Activated naive CD4-positive, alpha-beta T cell treated with anti-CD3 and anti-CD28 coated beads, Interleukin-2, amount 10 ng/mL, durations not matched to agents 7 days and 5 days (primary cell): ENCODE data around the gene SLC5A3.
A peak's percentile ranks its signal among the peaks of the same experiment; 100 is the strongest.

ENCODE experiments used
- CTCF ChIA-PET: fragments of 350-600 bp; sonication (Branson Sonifier 250); formaldehyde crosslinking; loops from one replicate; lab custom pipeline; 2021; ENCODE audit warnings: antibody characterized with exemption; lab: Charles Lee
- DNase-seq: peaks from one replicate; pipeline ENCODE4 v3.0.0-alpha.2; 2020
- H3K27ac Mint-ChIP-seq: one replicate; pipeline ENCODE4 v1.8.0; 2021; ENCODE audit warnings: mild to moderate bottlenecking, moderate library complexity, mixed read lengths
- H3K27me3 Mint-ChIP-seq: one replicate; pipeline ENCODE4 v1.8.0; 2021; ENCODE audit warnings: mild to moderate bottlenecking, mixed read lengths
- H3K36me3 Mint-ChIP-seq: one replicate; pipeline ENCODE4 v1.8.0; 2021; ENCODE audit warnings: mixed read lengths
- H3K4me1 Mint-ChIP-seq: one replicate; pipeline ENCODE4 v1.8.0; 2021; ENCODE audit warnings: mixed read lengths
- H3K4me3 Mint-ChIP-seq: one replicate; pipeline ENCODE4 v1.8.0; 2021; ENCODE audit warnings: mild to moderate bottlenecking, moderate library complexity, mixed read lengths
- H3K9me3 Mint-ChIP-seq: one replicate; pipeline ENCODE4 v1.8.0; 2021; ENCODE audit warnings: mixed read lengths

The SLC5A3 gene

DNA sequence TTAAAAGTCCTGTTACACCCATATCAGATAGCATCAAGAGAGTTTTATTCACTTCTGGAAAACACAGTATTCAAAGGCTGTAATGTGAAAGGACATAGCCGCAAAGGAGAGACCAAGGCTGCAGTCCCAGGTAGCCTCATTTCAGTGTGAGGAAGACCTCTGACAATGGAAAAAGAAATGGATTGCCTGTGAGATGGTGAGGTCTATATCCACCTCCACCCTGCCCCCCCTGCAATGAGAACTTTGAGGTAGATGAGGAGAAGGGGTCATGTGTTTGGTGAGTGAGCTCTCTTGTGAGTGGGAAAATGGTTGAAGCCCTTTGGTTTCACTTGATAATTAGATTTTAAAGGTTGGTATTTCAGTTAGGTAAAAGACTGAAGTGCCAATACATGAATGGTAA, 3.5 kb downstream of the SLC5A3 start:
- Mint-ChIP-seq H3K27me3 (peaks cover 3% of the 10 kb centered on the region), H3K4me1 (peaks cover 78% of the 10 kb centered on the region), H3K36me3 (peaks cover 64% of the 10 kb centered on the region), H3K9me3 (no peaks in the 10 kb centered on the region), H3K27ac (no peak overlapping the region), H3K4me3 (peak overlapping the region; percentile 20)
- DNase-seq, result no peak
- CTCF ChIA-PET, result interaction anchor here (1.2 to 5.4 kb wide), 3 partner anchors 128 to 271 kb away, joined by 3 to 27 read pairs (median 5); no protein-coding TSS in a partner anchor

DNA sequence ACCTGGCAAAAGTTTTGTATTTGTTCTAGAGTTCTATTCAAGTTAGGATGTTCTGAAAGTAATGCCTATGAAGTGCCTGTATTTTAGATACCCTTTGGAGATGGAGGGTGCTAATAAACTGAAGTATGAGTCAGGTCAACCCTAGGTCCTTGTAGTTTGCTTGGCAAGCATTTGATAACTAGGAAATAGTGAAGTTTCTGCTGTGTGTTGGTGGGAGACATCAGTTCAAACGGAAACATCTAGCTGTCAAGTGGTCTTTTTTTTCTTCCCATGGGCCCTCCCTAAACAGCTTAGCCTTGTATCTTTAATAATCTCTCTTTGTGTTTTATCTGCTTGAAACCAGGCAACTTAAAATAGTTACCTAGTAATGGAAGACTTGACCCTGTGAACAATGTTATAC, 4.5 kb downstream of the SLC5A3 start:
- Mint-ChIP-seq H3K4me1 (peaks cover 83% of the 10 kb centered on the region), H3K27ac (no peak overlapping the region), H3K4me3 (peak overlapping the region; percentile 9), H3K36me3 (peaks cover 72% of the 10 kb centered on the region), H3K9me3 (no peaks in the 10 kb centered on the region), H3K27me3 (peaks cover 3% of the 10 kb centered on the region)
- DNase-seq, result no peak
- CTCF ChIA-PET, result interaction anchor here (1.2 to 5.4 kb wide), 3 partner anchors 129 to 270 kb away, joined by 3 to 27 read pairs (median 5); no protein-coding TSS in a partner anchor

DNA sequence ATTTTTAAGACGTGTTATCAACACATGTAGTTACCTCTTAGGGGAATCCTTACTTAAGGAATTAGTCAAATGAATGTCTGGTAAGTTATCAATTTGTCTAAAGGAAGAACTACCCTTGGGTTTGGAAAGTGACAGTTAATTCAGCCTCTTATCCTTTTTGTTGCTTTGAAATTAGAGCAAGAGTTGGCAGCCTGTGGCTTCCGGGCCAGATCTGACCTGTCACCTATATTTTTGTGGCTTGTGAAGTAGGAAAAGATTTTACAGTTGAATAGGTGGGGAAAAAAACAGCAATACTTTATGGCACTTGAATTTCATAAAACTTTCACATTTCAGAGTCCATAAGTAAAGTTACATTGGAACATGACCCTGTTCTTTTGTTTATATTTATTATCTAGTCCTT, 5.5 kb downstream of the SLC5A3 start:
- Mint-ChIP-seq H3K9me3 (no peaks in the 10 kb centered on the region), H3K36me3 (peaks cover 80% of the 10 kb centered on the region), H3K27ac (peak overlapping the region; percentile 77), H3K4me1 (peaks cover 93% of the 10 kb centered on the region), H3K27me3 (peaks cover 3% of the 10 kb centered on the region), H3K4me3 (peak overlapping the region; percentile 21)
- CTCF ChIA-PET, result interaction anchor here (5.4 kb wide), 1 partner anchor 130 kb away, joined by 27 read pairs; no protein-coding TSS in a partner anchor
- DNase-seq, result peak; percentile 58

- Mint-ChIP-seq H3K4me3 (no peak overlapping the region), H3K4me1 (peaks cover 88% of the 10 kb centered on the region), H3K36me3 (peaks cover 73% of the 10 kb centered on the region), H3K27ac (no peak overlapping the region), H3K27me3 (no peaks in the 10 kb centered on the region), H3K9me3 (no peaks in the 10 kb centered on the region)
- no peak for DNase-seq
- CTCF ChIA-PET, result interaction anchor here (0.9 to 5.4 kb wide), 4 partner anchors 12 to 132 kb away, joined by 3 to 27 read pairs (median 4); no protein-coding TSS in a partner anchor
Observed at GRCh38 chr21:34080710-34081109, 7.3 kb downstream of the SLC5A3 start.

DNA sequence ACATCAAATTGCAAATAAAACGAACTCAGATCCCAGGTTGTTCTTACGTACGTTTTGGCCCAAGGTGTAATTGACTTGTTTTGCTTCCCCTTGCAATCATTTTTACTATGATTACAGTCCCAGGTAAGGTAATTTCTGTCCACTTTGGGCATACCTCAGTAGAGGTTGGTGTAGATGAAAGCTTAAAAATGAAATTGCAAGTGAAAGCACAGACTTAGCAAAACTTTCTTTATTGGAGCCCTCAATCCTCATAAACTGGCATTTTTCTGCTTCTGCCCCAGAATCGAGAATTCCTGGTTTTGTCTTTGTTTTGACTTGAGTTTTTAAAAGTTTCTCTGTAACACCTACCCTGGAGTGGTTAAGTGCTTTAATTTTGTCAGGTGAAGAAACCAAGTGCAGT, 9.4 kb downstream of the SLC5A3 start:
- H3K27me3 Mint-ChIP-seq, result no peaks in the 10 kb centered on the region
- H3K27ac Mint-ChIP-seq, result peak overlapping the region; percentile 7
- no peaks in the 10 kb centered on the region for H3K9me3 Mint-ChIP-seq
- CTCF ChIA-PET, result no interaction called here
- H3K36me3 Mint-ChIP-seq, result peaks cover 60% of the 10 kb centered on the region
- peaks cover 68% of the 10 kb centered on the region for H3K4me1 Mint-ChIP-seq
- no peak overlapping the region for H3K4me3 Mint-ChIP-seq
- no peak for DNase-seq

GRCh38 chr21:34083357-34083756, 10.0 kb downstream of the SLC5A3 start:
- Mint-ChIP-seq H3K4me1 (peaks cover 62% of the 10 kb centered on the region), H3K9me3 (no peaks in the 10 kb centered on the region), H3K4me3 (no peak overlapping the region), H3K27me3 (no peaks in the 10 kb centered on the region), H3K36me3 (peaks cover 57% of the 10 kb centered on the region), H3K27ac (peak overlapping the region; percentile 33)
- no peak for DNase-seq
- CTCF ChIA-PET, result interaction anchor here (0.5 to 1.1 kb wide), 3 partner anchors 18 to 290 kb away, joined by 3 to 4 read pairs (median 3); no protein-coding TSS in a partner anchor

- H3K4me3 Mint-ChIP-seq, result no peak overlapping the region
- no peak for DNase-seq
- CTCF ChIA-PET, result interaction anchor here (0.6 kb wide), 1 partner anchor 149 kb away, joined by 3 read pairs; no protein-coding TSS in a partner anchor
- no peaks in the 10 kb centered on the region for H3K9me3 Mint-ChIP-seq
- H3K27me3 Mint-ChIP-seq, result no peaks in the 10 kb centered on the region
- peaks cover 58% of the 10 kb centered on the region for H3K4me1 Mint-ChIP-seq
- H3K36me3 Mint-ChIP-seq, result peaks cover 56% of the 10 kb centered on the region
- no peak overlapping the region for H3K27ac Mint-ChIP-seq
Observed at GRCh38 chr21:34085129-34085528, 11.8 kb downstream of the SLC5A3 start.

DNA sequence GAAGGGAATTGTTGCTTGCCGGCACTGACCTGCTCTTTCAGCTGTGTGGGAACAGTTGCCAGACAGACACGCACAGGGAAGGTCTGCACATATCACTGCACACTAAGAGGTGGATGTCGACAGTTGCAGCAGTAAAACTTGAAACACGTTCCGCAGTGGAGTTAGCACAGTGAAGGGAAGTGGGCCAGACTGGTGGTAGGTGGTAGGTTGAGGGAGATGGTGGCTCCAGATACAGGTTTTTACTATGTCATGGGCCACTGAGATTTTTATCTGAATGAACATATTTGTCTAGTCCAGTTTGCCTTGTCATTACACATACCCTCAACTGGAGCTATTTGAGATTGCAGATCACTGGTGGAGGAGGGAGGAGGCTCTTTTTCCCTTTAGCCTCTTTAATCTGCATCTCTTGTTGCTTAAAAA, 13.5 kb downstream of the SLC5A3 start:
- CTCF ChIA-PET, result interaction anchor here (0.6 to 3.2 kb wide), 2 partner anchors 122 to 164 kb away, joined by 4 to 11 read pairs; no protein-coding TSS in a partner anchor
- Mint-ChIP-seq H3K4me3 (no peak overlapping the region), H3K4me1 (peaks cover 58% of the 10 kb centered on the region), H3K27ac (no peak overlapping the region), H3K27me3 (no peaks in the 10 kb centered on the region), H3K36me3 (peaks cover 41% of the 10 kb centered on the region), H3K9me3 (no peaks in the 10 kb centered on the region)
- DNase-seq, result no peak

DNA sequence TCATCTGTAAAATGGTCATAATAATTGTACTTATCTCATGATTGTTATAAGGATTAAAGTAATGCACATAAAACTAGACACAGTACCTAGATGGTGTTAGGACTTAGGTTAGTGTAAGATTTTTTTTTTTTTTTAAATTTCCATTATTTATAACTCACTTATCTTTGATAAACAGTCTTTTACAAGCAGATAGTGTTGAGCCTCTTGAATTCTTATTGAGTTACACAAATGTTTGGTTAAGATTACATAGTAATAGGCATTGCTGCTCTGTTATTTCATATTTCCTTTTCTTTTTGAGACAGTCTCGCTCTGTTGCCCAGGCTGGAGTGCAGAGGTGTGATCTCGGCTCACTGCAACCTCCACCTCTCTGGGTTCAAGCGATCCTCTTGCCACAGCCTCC, 15.4 kb downstream of the SLC5A3 start:
- H3K4me1 Mint-ChIP-seq, result peaks cover 51% of the 10 kb centered on the region
- no peaks in the 10 kb centered on the region for H3K9me3 Mint-ChIP-seq
- peaks cover 31% of the 10 kb centered on the region for H3K36me3 Mint-ChIP-seq
- no peak for DNase-seq
- no peak overlapping the region for H3K27ac Mint-ChIP-seq
- CTCF ChIA-PET, result interaction anchor here (3.2 kb wide), 1 partner anchor 165 kb away, joined by 11 read pairs; no protein-coding TSS in a partner anchor
- no peak overlapping the region for H3K4me3 Mint-ChIP-seq
- no peaks in the 10 kb centered on the region for H3K27me3 Mint-ChIP-seq

- peaks cover 42% of the 10 kb centered on the region for H3K36me3 Mint-ChIP-seq
- no peak for DNase-seq
- no peak overlapping the region for H3K27ac Mint-ChIP-seq
- H3K4me1 Mint-ChIP-seq, result peaks cover 44% of the 10 kb centered on the region
- CTCF ChIA-PET, result interaction anchor here (0.6 to 3.8 kb wide), 13 partner anchors 9 to 242 kb away, joined by 3 to 19 read pairs (median 3); partner anchors contain the start of genes MRPS6 and SLC5A3
- H3K9me3 Mint-ChIP-seq, result no peaks in the 10 kb centered on the region
- H3K4me3 Mint-ChIP-seq, result no peak overlapping the region
- no peaks in the 10 kb centered on the region for H3K27me3 Mint-ChIP-seq
Observed at GRCh38 chr21:34091032-34091431, 17.7 kb downstream of the SLC5A3 start.

DNA sequence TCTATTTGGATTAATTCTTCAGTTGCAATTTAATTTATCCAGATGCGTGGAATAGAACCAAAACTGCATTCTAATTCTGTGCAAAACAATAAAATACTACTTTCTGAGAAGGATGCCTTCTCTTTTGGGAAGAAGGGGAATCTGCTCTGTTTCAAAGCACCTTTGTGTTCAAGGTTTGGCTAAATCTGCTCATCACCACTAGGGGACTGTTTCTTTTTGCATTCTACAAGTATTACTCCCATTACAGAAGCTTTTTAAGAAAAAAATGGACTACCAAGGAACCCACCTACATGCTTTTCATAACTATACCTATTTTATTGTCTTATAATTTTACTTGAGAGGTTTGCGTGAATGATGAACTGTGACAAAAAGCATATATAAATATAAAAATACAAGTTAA, 18.2 kb downstream of the SLC5A3 start:
- H3K27ac Mint-ChIP-seq, result no peak overlapping the region
- no peak for DNase-seq
- CTCF ChIA-PET, result interaction anchor here (1.0 to 3.8 kb wide), 10 partner anchors 9 to 256 kb away, joined by 3 to 19 read pairs (median 5); partner anchors contain the start of genes MRPS6 and SLC5A3
- H3K9me3 Mint-ChIP-seq, result no peaks in the 10 kb centered on the region
- no peaks in the 10 kb centered on the region for H3K27me3 Mint-ChIP-seq
- no peak overlapping the region for H3K4me3 Mint-ChIP-seq
- H3K4me1 Mint-ChIP-seq, result peaks cover 45% of the 10 kb centered on the region
- peaks cover 48% of the 10 kb centered on the region for H3K36me3 Mint-ChIP-seq

DNA sequence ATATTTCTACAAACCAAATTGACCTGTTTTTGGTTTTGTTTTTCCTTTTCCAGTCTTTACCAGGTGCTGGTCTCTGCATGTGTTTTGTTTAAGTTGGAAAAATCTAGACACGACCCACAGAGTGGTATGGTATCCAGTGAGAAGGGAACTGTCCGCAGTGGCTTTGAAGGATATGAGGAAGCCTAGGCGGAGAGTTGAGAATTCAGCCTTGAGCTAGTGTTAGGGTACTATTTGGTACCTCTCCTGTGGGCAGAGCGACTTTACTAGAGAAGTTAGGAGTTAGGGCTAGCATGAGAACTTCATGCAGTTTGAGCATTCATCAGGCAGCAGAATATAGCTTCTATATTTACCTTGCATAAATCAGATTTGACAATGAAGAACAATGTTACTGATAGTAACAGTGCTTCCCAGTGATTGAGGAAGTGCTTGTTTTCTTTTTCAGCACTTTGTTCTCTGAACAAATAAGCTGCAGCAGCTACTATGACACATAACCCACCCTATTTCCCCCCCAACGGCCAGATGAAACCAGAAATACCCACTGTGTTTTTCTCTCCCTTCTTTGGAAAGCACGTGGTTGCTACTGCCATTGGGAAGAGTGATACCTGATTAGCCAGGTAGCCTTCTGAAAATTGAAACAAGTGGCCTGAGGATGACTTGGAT, 19.0 kb downstream of the SLC5A3 start:
- no peak for DNase-seq
- Mint-ChIP-seq H3K9me3 (no peaks in the 10 kb centered on the region), H3K27me3 (no peaks in the 10 kb centered on the region), H3K36me3 (peaks cover 56% of the 10 kb centered on the region), H3K27ac (no peak overlapping the region), H3K4me3 (no peak overlapping the region), H3K4me1 (peaks cover 48% of the 10 kb centered on the region)
- CTCF ChIA-PET, result interaction anchor here (1.0 to 3.8 kb wide), 12 partner anchors 8 to 255 kb away, joined by 3 to 19 read pairs (median 4); partner anchors contain the start of genes MRPS6 and SLC5A3

- DNase-seq, result no peak
- peaks cover 48% of the 10 kb centered on the region for H3K4me1 Mint-ChIP-seq
- no peak overlapping the region for H3K27ac Mint-ChIP-seq
- no peaks in the 10 kb centered on the region for H3K9me3 Mint-ChIP-seq
- peaks cover 60% of the 10 kb centered on the region for H3K36me3 Mint-ChIP-seq
- CTCF ChIA-PET, result interaction anchor here (1.4 to 3.8 kb wide), 5 partner anchors 8 to 170 kb away, joined by 3 to 19 read pairs (median 5); no protein-coding TSS in a partner anchor
- no peaks in the 10 kb centered on the region for H3K27me3 Mint-ChIP-seq
- H3K4me3 Mint-ChIP-seq, result no peak overlapping the region
Observed at GRCh38 chr21:34093083-34093482, 19.7 kb downstream of the SLC5A3 start.

- Mint-ChIP-seq H3K4me3 (no peak overlapping the region), H3K4me1 (peaks cover 37% of the 10 kb centered on the region), H3K36me3 (peaks cover 63% of the 10 kb centered on the region), H3K27me3 (no peaks in the 10 kb centered on the region), H3K27ac (peak overlapping the region; percentile 16), H3K9me3 (no peaks in the 10 kb centered on the region)
- CTCF ChIA-PET, result no interaction called here
- DNase-seq, result no peak
Observed at GRCh38 chr21:34094949-34095348, 21.6 kb downstream of the SLC5A3 start.
